Nephron (organoid): Measurements from ENCODE around the gene CA5A.
"Not testable (repeated sequence)": the region's sequence is repeated elsewhere in the genome, so short reads cannot be mapped to it uniquely, and the experiment has no call there.

Experiments
- H3K27ac Mint-ChIP-seq, 3 experiments: 2 replicates each; pipeline ENCODE4 v1.8.0; 2020; ENCODE audit warnings: mixed read lengths in 3 of 3, mild to moderate bottlenecking in 2 of 3, moderate library complexity in 1 of 3
- H3K27me3 Mint-ChIP-seq: 2 replicates; pipeline ENCODE4 v1.8.0; 2021; ENCODE audit warnings: low read depth, mild to moderate bottlenecking, moderate library complexity, mixed read lengths
- H3K36me3 Mint-ChIP-seq: 2 replicates; pipeline ENCODE4 v1.8.0; 2020; ENCODE audit warnings: low read depth, mixed read lengths
- H3K4me1 Mint-ChIP-seq: 2 replicates; pipeline ENCODE4 v1.8.0; 2020; ENCODE audit warnings: mixed read lengths
- H3K4me3 Mint-ChIP-seq, 3 experiments: 2 replicates each; pipeline ENCODE4 v1.8.0; 2020; ENCODE audit warnings: mild to moderate bottlenecking in 3 of 3, mixed read lengths in 3 of 3, moderate library complexity in 2 of 3
- H3K9me3 Mint-ChIP-seq: 2 replicates; pipeline ENCODE4 v1.8.0; 2020; ENCODE audit warnings: mixed read lengths
- CTCF ChIP-seq, 3 experiments: fragments of 200-600 bp; sonication (generic); IDR thresholded peaks; one replicate each; pipeline ENCODE4 v1.5.0; 2021; ENCODE audit warnings: antibody characterized with exemption in 3 of 3; ENCODE audit not compliant: unreplicated experiment in 3 of 3

The CA5A gene

GRCh38 chr16:87936375-87937230 is at the start of gene CA5A:
CA5A (minus strand) TSS chr16:87936529; CDS start chr16:87936450, 79 bp downstream.
- Mint-ChIP-seq H3K27me3 (peaks cover 11% of the 10 kb centered on the region), H3K36me3 (no peaks in the 10 kb centered on the region), H3K9me3 (peaks cover 2% of the 10 kb centered on the region), H3K27ac (no peak within 1 kb of the TSS), H3K4me1 (no peaks in the 10 kb centered on the region), H3K4me3 (no peak within 1 kb of the TSS)
- TF ChIP-seq CTCF (IDR thresholded peaks at IDR 0.05; ENCODE audit: unreplicated experiment in 3 of 3): no peak

GRCh38 chr16:87985493-87985892 is 49.2 kb upstream of the CA5A start:
- H3K27ac Mint-ChIP-seq, H3K27me3 Mint-ChIP-seq, H3K4me3 Mint-ChIP-seq, H3K4me1 Mint-ChIP-seq, H3K9me3 Mint-ChIP-seq: not testable (repeated sequence)
- H3K36me3 Mint-ChIP-seq: peaks cover 46% of the 10 kb centered on the region

- Mint-ChIP-seq H3K36me3 (peaks cover 41% of the 10 kb centered on the region), H3K27me3 (no peaks in the 10 kb centered on the region), H3K4me1 (peaks cover 8% of the 10 kb centered on the region), H3K9me3 (no peaks in the 10 kb centered on the region), H3K27ac (no peak overlapping the region), H3K4me3 (no peak overlapping the region)
- no peak for TF ChIP-seq CTCF (IDR thresholded peaks at IDR 0.05; ENCODE audit: unreplicated experiment in 3 of 3)
These were observed 48.4 kb upstream of the CA5A start for GRCh38 chr16:87984632-87985267.

GRCh38 chr16:87984180-87984579 is 47.9 kb upstream of the CA5A start:
- H3K9me3 Mint-ChIP-seq, H3K27me3 Mint-ChIP-seq, H3K27ac Mint-ChIP-seq, H3K4me3 Mint-ChIP-seq: not testable (repeated sequence)
- Mint-ChIP-seq H3K36me3 (peaks cover 39% of the 10 kb centered on the region), H3K4me1 (peaks cover 14% of the 10 kb centered on the region)

GRCh38 chr16:87983737-87984097 is 47.4 kb upstream of the CA5A start:
- H3K4me3 Mint-ChIP-seq, H3K27me3 Mint-ChIP-seq, H3K9me3 Mint-ChIP-seq, H3K27ac Mint-ChIP-seq: not testable (repeated sequence)
- peaks cover 17% of the 10 kb centered on the region for H3K4me1 Mint-ChIP-seq
- peaks cover 34% of the 10 kb centered on the region for H3K36me3 Mint-ChIP-seq

GRCh38 chr16:87983072-87983736 is 46.9 kb upstream of the CA5A start:
- peak; percentile 14 to 42 (median 26) for TF ChIP-seq CTCF (IDR thresholded peaks at IDR 0.05; ENCODE audit: unreplicated experiment in 3 of 3)
- peaks cover 36% of the 10 kb centered on the region for H3K36me3 Mint-ChIP-seq
- peak overlapping the region in 2 of 3 experiments; percentile 9 to 23 for H3K27ac Mint-ChIP-seq
- H3K4me1 Mint-ChIP-seq: peaks cover 19% of the 10 kb centered on the region
- not testable (repeated sequence) for H3K27me3 Mint-ChIP-seq, H3K9me3 Mint-ChIP-seq
- H3K4me3 Mint-ChIP-seq: peak overlapping the region in 1 of 3 experiments; percentile 10

- Mint-ChIP-seq H3K36me3 (peaks cover 39% of the 10 kb centered on the region), H3K27ac (peak overlapping the region in 1 of 3 experiments; percentile 23), H3K27me3 (no peaks in the 10 kb centered on the region), H3K4me3 (no peak overlapping the region), H3K9me3 (no peaks in the 10 kb centered on the region), H3K4me1 (peaks cover 19% of the 10 kb centered on the region)
- TF ChIP-seq CTCF (IDR thresholded peaks at IDR 0.05; ENCODE audit: unreplicated experiment in 3 of 3): no peak
These were observed 46.3 kb upstream of the CA5A start for GRCh38 chr16:87982581-87983041.

- H3K4me3 Mint-ChIP-seq, H3K9me3 Mint-ChIP-seq, H3K27me3 Mint-ChIP-seq, H3K27ac Mint-ChIP-seq: not testable (repeated sequence)
- Mint-ChIP-seq H3K36me3 (peaks cover 40% of the 10 kb centered on the region), H3K4me1 (peaks cover 23% of the 10 kb centered on the region)
These were observed 45.0 kb upstream of the CA5A start for GRCh38 chr16:87981376-87981775.

GRCh38 chr16:87979911-87980630 is 43.7 kb upstream of the CA5A start:
- H3K4me3 Mint-ChIP-seq, H3K27me3 Mint-ChIP-seq, H3K9me3 Mint-ChIP-seq: not testable (repeated sequence)
- H3K27ac Mint-ChIP-seq: peak overlapping the region in 1 of 3 experiments; percentile 67
- H3K4me1 Mint-ChIP-seq: peaks cover 29% of the 10 kb centered on the region
- H3K36me3 Mint-ChIP-seq: peaks cover 41% of the 10 kb centered on the region
